22Rv1 (cell line): ENCODE results near the gene BAD.

Experiments used
- CTCF ChIP-seq: fragments of 450-650 bp; IDR thresholded peaks from 2 replicates; pipeline ENCODE4 v1.5.1; 2017; ENCODE audit warnings: mild to moderate bottlenecking
- ZFX ChIP-seq: fragments of 450-650 bp; IDR thresholded peaks from 2 replicates; pipeline ENCODE4 v1.6.1; 2017; ENCODE audit warnings: antibody characterized with exemption, borderline replicate concordance

- TF ChIP-seq CTCF (no peak), ZFX (no peak)
These were observed 8.6 kb downstream of the BAD start for GRCh38 chr11:64275841-64276240.
